HUDEP-2 (cell line): ENCODE results near the gene TRAPPC10.
"Not testable (repeated sequence)": the region's sequence is repeated elsewhere in the genome, so short reads cannot be mapped to it uniquely, and the experiment has no call there.

ENCODE experiments used
- DNase-seq, 76 experiments: peaks; one replicate each; lab custom pipeline; 2025; ENCODE audit not compliant: unreplicated experiment in 76 of 76; lab: John Stamatoyannopoulos, UW

Gene TRAPPC10

GRCh38 chr21:44084496-44085241 lies 72.6 kb downstream of the TRAPPC10 start:
- DNase-seq, result no peak

- DNase-seq, result no peak
Observed at GRCh38 chr21:44085491-44086321, 73.6 kb downstream of the TRAPPC10 start.

GRCh38 chr21:44086636-44087425 lies 74.7 kb downstream of the TRAPPC10 start:
- no peak for DNase-seq

- no peak for DNase-seq
Observed at GRCh38 chr21:44087426-44088400, 75.6 kb downstream of the TRAPPC10 start.

- no peak for DNase-seq
Observed at GRCh38 chr21:44088401-44088780, 76.3 kb downstream of the TRAPPC10 start.

GRCh38 chr21:44089001-44089911 lies 77.1 kb downstream of the TRAPPC10 start:
- no peak for DNase-seq

GRCh38 chr21:44090325-44090724 lies 78.2 kb downstream of the TRAPPC10 start:
- DNase-seq, result no peak

- no peak for DNase-seq
Observed at GRCh38 chr21:44092211-44092610, 80.1 kb downstream of the TRAPPC10 start.

- DNase-seq, result no peak
Observed at GRCh38 chr21:44093761-44094160, 81.7 kb downstream of the TRAPPC10 start.

GRCh38 chr21:44094832-44095231 lies 82.7 kb downstream of the TRAPPC10 start:
- no peak for DNase-seq

- not testable (repeated sequence) for DNase-seq
Observed at GRCh38 chr21:44098507-44098906, 86.4 kb downstream of the TRAPPC10 start.

- DNase-seq, result not testable (repeated sequence)
Observed at GRCh38 chr21:44098964-44099363, 86.9 kb downstream of the TRAPPC10 start.

GRCh38 chr21:44107026-44107501 lies 95.0 kb downstream of the TRAPPC10 start, which contains the start of gene PWP2:
Gene PWP2 (plus strand): TSS chr21:44107399. CDS start chr21:44107417, 18 bp downstream.
- DNase-seq, result not testable (repeated sequence)

GRCh38 chr21:44107589-44107988 lies 95.5 kb downstream of the TRAPPC10 start:
- DNase-seq, result not testable (repeated sequence)

- not testable (repeated sequence) for DNase-seq
Observed at GRCh38 chr21:44113702-44114371, 101.7 kb downstream of the TRAPPC10 start.

- not testable (repeated sequence) for DNase-seq
Observed at GRCh38 chr21:44122131-44122530, 110.0 kb downstream of the TRAPPC10 start.

- DNase-seq, result not testable (repeated sequence)
Observed at GRCh38 chr21:44127827-44128226, 115.7 kb downstream of the TRAPPC10 start.

- DNase-seq, result not testable (repeated sequence)
Observed at GRCh38 chr21:44133715-44134057, 121.6 kb downstream of the TRAPPC10 start.
